ENCODE measurements around the gene CAPN2.

Gene CAPN2

GRCh38 chr1:223670458-223671159, 41.7 kb upstream of the CAPN2 start (continued):
- no peak for TF ChIP-seq INSM2 (tag by site-specific recombination; IDR thresholded peaks at IDR 0.05)
- no peak for TF ChIP-seq SP3 (tag by site-specific recombination; IDR thresholded peaks at IDR 0.05)
- no peak for TF ChIP-seq ZNF335 (tag by site-specific recombination; conservative IDR thresholded peaks at IDR 0.05)
- no peak for TF ChIP-seq ZNF530 (tag by site-specific recombination; IDR thresholded peaks at IDR 0.05; ENCODE audit: low read depth)
- no peak for TF ChIP-seq ZBTB17 (tag by site-specific recombination; IDR thresholded peaks at IDR 0.05)
- no peak for TF ChIP-seq ZNF23 (tag by site-specific recombination; IDR thresholded peaks at IDR 0.05; ENCODE audit: borderline replicate concordance)
- TF ChIP-seq ZNF121 (tag by site-specific recombination; IDR thresholded peaks at IDR 0.05): no peak
- TF ChIP-seq GLI2 (tag by site-specific recombination; IDR thresholded peaks at IDR 0.05; ENCODE audit: borderline replicate concordance, low read depth): no peak

GRCh38 chr1:223674119-223674890, 38.0 kb upstream of the CAPN2 start:
- no peak overlapping the region for H3K4me3 ChIP-seq (ENCODE audit: low read depth, low read length)
- H3K4me1 ChIP-seq (ENCODE audit: control insufficient read depth, insufficient read depth, low read length): no peaks in the 10 kb centered on the region
- no peak for TF ChIP-seq ZNF626 (tag by site-specific recombination; IDR thresholded peaks at IDR 0.05)
- peak; percentile 59 for TF ChIP-seq SETDB1 (IDR thresholded peaks at IDR 0.05; ENCODE audit: insufficient read length, low read length)
- TF ChIP-seq BCL6B (tag by site-specific recombination; IDR thresholded peaks at IDR 0.05): no peak
- TF ChIP-seq TRIM28 (IDR thresholded peaks at IDR 0.05; ENCODE audit: borderline replicate concordance, low read length): peak; percentile 77; the same call in 1 of the 2 replicates
- peak; percentile 33; the same call in 1 of the 2 replicates for TF ChIP-seq ZNF585B (tag by site-specific recombination; IDR thresholded peaks at IDR 0.05)
- 0 out of 2 replicates have a peak, but pooled peaks have one; percentile 22 for TF ChIP-seq YY2 (tag by site-specific recombination; IDR thresholded peaks at IDR 0.05)
- TF ChIP-seq ZNF132 (tag by site-specific recombination; IDR thresholded peaks at IDR 0.05; ENCODE audit: borderline replicate concordance): no peak
- TF ChIP-seq EGR2 (tag by site-specific recombination; IDR thresholded peaks at IDR 0.05; ENCODE audit: low read depth): no peak
- no peak for TF ChIP-seq ZNF529 (tag by site-specific recombination; IDR thresholded peaks at IDR 0.05; ENCODE audit: insufficient replicate concordance)
- no peak for TF ChIP-seq BCL11A (tag by site-specific recombination; IDR thresholded peaks at IDR 0.05; ENCODE audit: low read depth)
- ChIA-PET CTCF (interaction anchor here (0.6 to 2.7 kb wide), 4 partner anchors 9 to 541 kb away, joined by 3 to 17 read pairs (median 6); no protein-coding TSS in a partner anchor), POLR2A (no interaction called here)
- no peak overlapping the region for H3K27ac ChIP-seq (ENCODE audit: extremely low read depth, low read depth, low read length)
- H3K9me3 ChIP-seq (ENCODE audit: control insufficient read depth, insufficient read depth, low read depth, low read length): no peaks in the 10 kb centered on the region
- H3K36me3 ChIP-seq (ENCODE audit: control insufficient read depth in 2 of 2, insufficient read depth in 1 of 2, low read length in 2 of 2): no peaks in the 10 kb centered on the region

GRCh38 chr1:223678841-223679240, 33.5 kb upstream of the CAPN2 start:
- no peak overlapping the region for H3K27ac ChIP-seq (ENCODE audit: extremely low read depth, low read depth, low read length)
- CTCF ChIA-PET: interaction anchor here (0.8 to 12.9 kb wide), 7 partner anchors 9 to 545 kb away, joined by 3 to 233 read pairs (median 6); no protein-coding TSS in a partner anchor
- POLR2A ChIA-PET: no interaction called here
- TF ChIP-seq PBX3 (CRISPR knock-in tag; IDR thresholded peaks at IDR 0.05): no peak
- no peak for TF ChIP-seq PRDM2 (tag by site-specific recombination; IDR thresholded peaks at IDR 0.05; ENCODE audit: borderline replicate concordance)

More at GRCh38 chr1:223678841-223679240, 33.5 kb upstream of the CAPN2 start:
- Histone ChIP-seq H3K4me3 (ENCODE audit: low read depth, low read length) (no peak overlapping the region), H3K4me1 (ENCODE audit: control insufficient read depth, insufficient read depth, low read length) (no peaks in the 10 kb centered on the region), H3K9me3 (ENCODE audit: control insufficient read depth, insufficient read depth, low read depth, low read length) (no peaks in the 10 kb centered on the region), H3K36me3 (ENCODE audit: control insufficient read depth in 2 of 2, insufficient read depth in 1 of 2, low read length in 2 of 2) (no peaks in the 10 kb centered on the region)

Measured in HEK293 (cell line).